ENCODE results near the gene VCY1B.
"Not testable (repeated sequence)": the region's sequence is repeated elsewhere in the genome, so short reads cannot be mapped to it uniquely, and the experiment has no call there.

VCY1B gene

GRCh38 chrY:14055927-14056326, at the start of gene VCY1B:
TSS of gene VCY1B (plus strand) at chrY:14056227. CDS start at chrY:14056290, 63 bp downstream.
- not testable (repeated sequence) for H3K36me3 Mint-ChIP-seq (ENCODE audit: low read depth); H3K27ac Mint-ChIP-seq; H3K4me3 Mint-ChIP-seq; H3K9me3 Mint-ChIP-seq; H3K4me1 Mint-ChIP-seq; H3K27me3 Mint-ChIP-seq (ENCODE audit: low read depth)

DNA sequence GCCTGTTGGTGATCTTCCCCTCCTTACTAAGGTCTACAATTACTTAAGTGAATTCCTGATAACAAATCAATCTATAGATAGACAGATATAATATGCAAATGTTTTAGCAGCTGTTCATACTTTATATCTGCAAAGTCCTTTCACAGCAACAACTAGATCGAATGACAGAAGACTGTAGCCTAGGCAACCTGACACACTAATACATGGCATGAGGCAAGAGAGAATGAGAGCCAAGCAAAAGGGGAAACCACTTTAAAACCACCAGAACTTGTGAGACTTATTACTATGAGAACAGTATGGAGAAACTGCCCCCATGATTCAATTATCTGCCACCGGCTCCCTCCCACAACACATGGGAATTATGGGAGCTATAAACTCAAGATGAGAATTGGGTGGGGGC, 44.1 kb upstream of the VCY1B start:
- H3K4me3 Mint-ChIP-seq; H3K4me1 Mint-ChIP-seq; H3K27ac Mint-ChIP-seq; H3K9me3 Mint-ChIP-seq; H3K36me3 Mint-ChIP-seq (ENCODE audit: low read depth); H3K27me3 Mint-ChIP-seq (ENCODE audit: low read depth): not testable (repeated sequence)

DNA sequence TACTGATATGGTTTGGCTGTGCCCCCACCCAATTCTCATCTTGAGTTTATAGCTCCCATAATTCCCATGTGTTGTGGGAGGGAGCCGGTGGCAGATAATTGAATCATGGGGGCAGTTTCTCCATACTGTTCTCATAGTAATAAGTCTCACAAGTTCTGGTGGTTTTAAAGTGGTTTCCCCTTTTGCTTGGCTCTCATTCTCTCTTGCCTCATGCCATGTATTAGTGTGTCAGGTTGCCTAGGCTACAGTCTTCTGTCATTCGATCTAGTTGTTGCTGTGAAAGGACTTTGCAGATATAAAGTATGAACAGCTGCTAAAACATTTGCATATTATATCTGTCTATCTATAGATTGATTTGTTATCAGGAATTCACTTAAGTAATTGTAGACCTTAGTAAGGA, 25.6 kb upstream of the VCY1B start:
- not testable (repeated sequence) for H3K27me3 Mint-ChIP-seq (ENCODE audit: low read depth); H3K4me3 Mint-ChIP-seq; H3K27ac Mint-ChIP-seq; H3K9me3 Mint-ChIP-seq; H3K4me1 Mint-ChIP-seq; H3K36me3 Mint-ChIP-seq (ENCODE audit: low read depth)

DNA sequence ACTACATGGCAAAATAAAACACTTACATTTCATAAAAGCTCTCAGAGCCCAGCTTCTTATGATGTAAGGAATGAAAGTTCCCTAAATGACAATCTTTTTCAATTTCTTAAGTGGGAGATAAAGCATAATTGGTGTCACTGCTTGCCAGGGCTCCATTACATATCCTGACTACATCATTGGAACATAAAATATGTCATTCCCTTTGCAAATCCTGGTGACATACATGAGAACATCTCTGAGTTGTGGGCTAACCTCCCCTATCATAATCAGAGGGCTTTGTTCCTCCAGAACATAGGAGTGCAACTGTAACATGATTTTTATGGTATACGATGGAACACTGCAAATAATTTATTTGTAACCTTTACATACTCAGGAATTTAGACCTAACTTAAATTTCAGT, 29.9 kb downstream of the VCY1B start:
- Mint-ChIP-seq H3K36me3 (ENCODE audit: low read depth) (no peaks in the 10 kb centered on the region), H3K4me1 (no peaks in the 10 kb centered on the region), H3K4me3 (no peak overlapping the region), H3K9me3 (no peaks in the 10 kb centered on the region), H3K27ac (no peak overlapping the region), H3K27me3 (ENCODE audit: low read depth) (no peaks in the 10 kb centered on the region)
- TF ChIP-seq CTCF (IDR thresholded peaks at IDR 0.05; ENCODE audit: unreplicated experiment in 3 of 3), result no peak
